Epithelial cell of proximal tubule (primary cell): ENCODE results near the gene TGFBR3. TPM values are rescaled to one million over a fixed set of nuclear protein-coding genes. Genes with fewer than 3 reads are reported as not detected.

ENCODE experiments used
- DNase-seq: peaks from one replicate; pipeline ENCODE4 v3.0.0-alpha.2; 2011; ENCODE audit warnings: low read depth
- H3K4me3 ChIP-seq: 2 replicates; pipeline ENCODE4 v1.5.1; 2011; ENCODE audit warnings: low read depth, mild to moderate bottlenecking, low read length
- total RNA-seq: library from RNA; depleted of rRNA; stranded (reverse); fragments of >200 nt; gene quantifications from 2 replicates; pipeline ENCODE4 v1.2.3, GENCODE V29; 2015
- TF ChIP-seq, protein P1 (sequence below): conservative IDR thresholded peaks from 2 replicates; pipeline ENCODE4 v1.5.1; 2012; ENCODE audit warnings: low read depth, mild to moderate bottlenecking, low read length

The TGFBR3 gene
- total RNA-seq, 1 donor from 2014 or later, result 6.9 TPM

DNA sequence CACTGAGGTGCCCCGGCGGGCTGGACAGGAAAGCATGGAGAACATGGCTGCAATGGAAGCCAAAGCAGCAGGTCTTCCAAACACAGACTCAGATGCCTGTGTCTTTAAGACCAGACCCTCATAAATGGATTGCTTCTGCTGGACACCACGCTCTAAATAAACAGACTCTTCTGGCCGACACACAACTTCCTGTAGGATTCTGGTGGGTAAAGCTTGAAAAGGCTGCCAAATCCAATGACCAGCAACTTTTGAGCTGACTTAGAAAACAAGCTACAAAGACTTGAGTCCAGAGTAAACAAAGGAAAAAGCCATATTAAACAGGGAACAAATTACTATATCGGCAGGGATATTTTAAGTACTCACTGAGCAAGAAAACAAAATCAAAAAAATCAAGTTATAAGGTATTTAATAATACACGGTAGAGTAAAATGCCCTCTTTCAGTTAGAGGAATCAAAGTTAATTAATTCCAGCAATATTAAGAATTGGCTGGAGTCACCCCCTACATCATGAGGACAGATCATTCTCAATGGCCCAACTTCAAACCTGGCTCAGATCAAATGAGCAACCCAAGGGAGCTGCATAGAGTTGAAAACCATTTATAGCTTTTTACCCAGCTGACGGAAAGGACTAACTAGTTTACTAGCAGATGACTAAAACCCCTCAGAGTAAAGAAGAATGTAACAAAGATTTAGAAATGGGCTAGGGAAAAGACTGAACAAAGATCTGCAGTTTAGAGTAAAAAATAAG lies 102.4 kb downstream of the TGFBR3 start:
- DNase-seq, result no peak
- no peak overlapping the region for H3K4me3 ChIP-seq
- TF ChIP-seq, protein P1, sequence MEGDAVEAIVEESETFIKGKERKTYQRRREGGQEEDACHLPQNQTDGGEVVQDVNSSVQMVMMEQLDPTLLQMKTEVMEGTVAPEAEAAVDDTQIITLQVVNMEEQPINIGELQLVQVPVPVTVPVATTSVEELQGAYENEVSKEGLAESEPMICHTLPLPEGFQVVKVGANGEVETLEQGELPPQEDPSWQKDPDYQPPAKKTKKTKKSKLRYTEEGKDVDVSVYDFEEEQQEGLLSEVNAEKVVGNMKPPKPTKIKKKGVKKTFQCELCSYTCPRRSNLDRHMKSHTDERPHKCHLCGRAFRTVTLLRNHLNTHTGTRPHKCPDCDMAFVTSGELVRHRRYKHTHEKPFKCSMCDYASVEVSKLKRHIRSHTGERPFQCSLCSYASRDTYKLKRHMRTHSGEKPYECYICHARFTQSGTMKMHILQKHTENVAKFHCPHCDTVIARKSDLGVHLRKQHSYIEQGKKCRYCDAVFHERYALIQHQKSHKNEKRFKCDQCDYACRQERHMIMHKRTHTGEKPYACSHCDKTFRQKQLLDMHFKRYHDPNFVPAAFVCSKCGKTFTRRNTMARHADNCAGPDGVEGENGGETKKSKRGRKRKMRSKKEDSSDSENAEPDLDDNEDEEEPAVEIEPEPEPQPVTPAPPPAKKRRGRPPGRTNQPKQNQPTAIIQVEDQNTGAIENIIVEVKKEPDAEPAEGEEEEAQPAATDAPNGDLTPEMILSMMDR, result no peak

DNA sequence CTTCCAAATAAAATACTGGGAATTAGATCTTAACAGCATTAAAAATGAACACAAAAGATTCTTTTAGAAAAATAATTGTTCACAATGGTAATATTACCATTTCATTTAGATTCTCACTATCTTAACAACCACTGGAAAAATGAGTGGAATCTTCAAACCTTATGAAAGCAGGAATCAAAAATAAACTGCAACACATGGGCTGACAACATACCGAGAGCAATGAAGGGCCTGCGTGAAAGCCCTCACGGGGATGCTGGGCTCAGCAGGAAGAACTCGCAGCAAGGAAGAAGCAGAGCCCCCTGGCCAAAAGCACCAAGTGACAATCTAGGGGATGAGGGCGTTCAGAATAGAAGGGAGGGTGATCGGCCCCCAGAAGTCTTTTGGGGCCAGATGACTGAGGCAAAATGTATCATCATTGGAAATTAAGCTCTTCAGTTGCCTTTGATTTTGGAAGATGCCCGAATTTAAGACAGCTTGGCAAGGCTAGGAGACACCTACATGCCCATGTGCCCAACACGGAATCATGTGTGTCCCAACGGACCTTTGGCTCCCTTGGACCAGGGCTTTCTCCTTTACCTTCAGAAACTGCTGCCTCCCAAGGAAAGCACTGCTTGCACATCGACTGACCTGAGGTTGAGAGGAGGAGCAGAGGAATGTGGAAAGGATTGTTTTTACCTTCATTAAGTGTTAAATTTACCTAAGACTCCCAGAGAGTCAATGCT lies 103.9 kb downstream of the TGFBR3 start:
- no peak overlapping the region for H3K4me3 ChIP-seq
- DNase-seq, result no peak
- TF ChIP-seq, protein P1, result no peak

- DNase-seq, result no peak
- H3K4me3 ChIP-seq, result no peak overlapping the region
- TF ChIP-seq, protein P1, result no peak
Observed at GRCh38 chr1:91781371-91781825, 104.6 kb downstream of the TGFBR3 start.

GRCh38 chr1:91779548-91780021 lies 106.4 kb downstream of the TGFBR3 start:
- DNase-seq, result peak; percentile 27
- TF ChIP-seq, protein P1, result peak; percentile 37

DNA sequence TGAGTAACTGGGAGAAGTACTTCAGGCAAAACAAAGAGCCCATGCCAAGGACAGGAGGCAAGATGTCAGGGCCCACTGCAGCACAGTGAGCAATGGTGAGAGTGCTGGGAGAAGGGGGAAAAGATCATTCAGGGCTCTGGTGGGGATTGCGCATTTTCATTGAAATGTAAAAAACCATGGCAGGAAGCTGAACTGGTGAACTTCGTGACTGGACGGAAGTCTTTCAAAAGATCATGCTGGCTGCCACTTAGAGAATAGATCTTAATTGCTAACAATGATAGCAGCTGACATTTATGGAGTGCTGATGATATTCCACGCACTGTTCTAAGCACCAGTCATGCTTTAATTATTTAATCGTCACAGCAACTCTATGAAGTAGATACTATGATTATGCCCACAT lies 107.0 kb downstream of the TGFBR3 start:
- no peak for DNase-seq
- H3K4me3 ChIP-seq, result no peak overlapping the region
- TF ChIP-seq, protein P1, result no peak

More at GRCh38 chr1:91779548-91780021, 106.4 kb downstream of the TGFBR3 start:
- H3K4me3 ChIP-seq, result no peak overlapping the region

- DNase-seq, result no peak
- TF ChIP-seq, protein P1, result no peak
- no peak overlapping the region for H3K4me3 ChIP-seq
Observed at GRCh38 chr1:91777630-91778300, 108.2 kb downstream of the TGFBR3 start.
